H1 (cell line): ENCODE measurements around the gene MRM2. TPM values are rescaled to one million over a fixed set of nuclear protein-coding genes. Genes with fewer than 3 reads are reported as not detected.

Source experiments
- HDAC2 ChIP-seq, 2 experiments: fragments of 300-600 bp in 1 of 2; sonication (generic) in 1 of 2; IDR thresholded peaks; 2 replicates each; pipeline ENCODE4 v1.6.1; 2011 to 2012; ENCODE audit warnings: low read depth in 2 of 2, low read length in 2 of 2, mild to moderate bottlenecking in 2 of 2, moderate library complexity in 2 of 2, borderline replicate concordance in 1 of 2, inconsistent platforms in 1 of 2
- KDM5A ChIP-seq: fragments of 200-600 bp; IDR thresholded peaks from 2 replicates; pipeline ENCODE4 v1.7.1; 2012; ENCODE audit warnings: mild to moderate bottlenecking, low read length, inconsistent platforms, mixed read lengths
- polyA plus RNA-seq, 7 experiments: library from polyadenylated mRNA; depleted of rRNA in 3 of 7; stranded (reverse) in 5 of 7; unstranded in 2 of 7; fragments of >200 nt in 5 of 7; fragments of 200-250 nt in 2 of 7; gene quantifications; 1 replicate in 5 of 7; 2 replicates in 1 of 7; 4 replicates in 1 of 7; pipeline versions ENCODE4 v1.2.1 to v1.2.3, GENCODE V29; 2011 to 2013; ENCODE audit warnings: missing spikeins in 2 of 7, mixed read lengths in 2 of 7
- total RNA-seq: library from RNA; stranded (reverse); fragmentation: NEBNext Ultra II Directional; extraction: Animal tissue kit (Norgen Biotek cat#: 25700); gene quantifications from 2 replicates; pipeline ENCODE4 v1.2.1, GENCODE V29; 2021
- TF ChIP-seq, protein P1 (sequence below): IDR thresholded peaks from 2 replicates; pipeline ENCODE4 v1.6.1; 2012; ENCODE audit warnings: inconsistent platforms

MRM2 gene
- total and polyA plus RNA-seq, 2 of the 8 experiments (the other 6 are each of a cell fraction or from before 2014, with no cell fraction given) = 17.2 to 38.6 TPM

GRCh38 chr7:2241580-2242540 is at the start of gene MRM2, which contains the start of gene NUDT1 (continued):
- TF ChIP-seq HDAC2 (IDR thresholded peaks at IDR 0.05; ENCODE audit: borderline replicate concordance in 1 of 2, low read depth in 2 of 2, low read length in 2 of 2) = peak in 1 of 2 experiments; percentile 21; a peak in 1 of 4 replicates
- TF ChIP-seq KDM5A = peak; percentile 59
- TF ChIP-seq, protein P1, sequence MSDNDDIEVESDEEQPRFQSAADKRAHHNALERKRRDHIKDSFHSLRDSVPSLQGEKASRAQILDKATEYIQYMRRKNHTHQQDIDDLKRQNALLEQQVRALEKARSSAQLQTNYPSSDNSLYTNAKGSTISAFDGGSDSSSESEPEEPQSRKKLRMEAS = peak; percentile 71; the same call in 1 of the 2 replicates
